ENCODE measurements around the gene GRIFIN. TPM values are rescaled to one million over a fixed set of nuclear protein-coding genes. Genes with fewer than 3 reads are reported as not detected.

Gene GRIFIN
- total RNA-seq, 6 experiments from 2014 or later, result not detected

DNA sequence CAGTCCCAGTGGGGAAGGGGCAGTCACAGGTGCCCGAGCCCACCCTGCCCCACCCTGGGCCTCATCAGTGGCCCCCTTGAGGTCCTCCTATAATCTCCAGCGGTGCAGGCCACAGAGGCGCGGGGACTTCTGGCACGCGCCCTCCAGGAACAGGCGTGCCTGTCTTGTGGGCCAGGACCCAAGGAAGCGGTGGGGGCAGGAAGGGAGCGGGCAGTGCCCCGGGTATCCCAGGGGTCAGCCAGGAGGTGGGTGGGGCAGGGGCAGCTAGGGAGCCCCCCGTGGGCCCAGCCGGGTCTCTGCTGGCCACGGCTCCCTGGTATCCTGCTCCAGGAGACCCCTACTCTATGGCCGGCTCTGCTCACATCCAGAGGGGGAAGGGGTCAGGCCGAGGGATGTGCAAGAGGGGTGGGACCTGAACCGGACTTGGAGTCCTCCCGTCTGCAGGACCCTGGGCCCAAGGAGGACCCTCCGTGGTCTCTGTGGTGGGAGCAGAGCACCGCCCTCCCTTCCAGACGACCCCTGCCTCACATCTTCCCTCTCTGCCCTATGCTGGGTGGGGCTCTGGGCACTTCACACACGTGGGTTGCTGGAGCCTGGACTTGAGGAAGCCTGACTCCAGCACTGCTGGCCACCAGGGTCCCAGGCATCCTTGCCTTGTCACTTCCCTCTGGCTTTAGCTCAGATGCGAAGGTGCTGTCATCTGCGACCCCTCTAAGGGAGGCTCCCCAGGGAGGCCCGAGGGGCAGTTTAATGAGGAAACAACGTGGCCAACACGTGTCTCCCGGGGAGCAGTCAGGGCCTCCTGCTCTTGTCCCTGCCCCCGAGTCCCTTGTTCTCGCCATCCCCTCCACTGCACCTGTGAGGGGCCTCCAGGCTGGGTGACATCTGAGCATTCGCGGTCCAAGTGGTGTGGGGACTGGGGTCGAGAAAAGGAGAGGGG, 18.3 kb upstream of the GRIFIN start:
- DNase-seq, result no peak
- H3K4me1 Mint-ChIP-seq (ENCODE audit: low read depth), result peaks cover 12% of the 10 kb centered on the region
- peaks cover 9% of the 10 kb centered on the region; the same call in 1 of the 2 replicates for H3K9me3 Mint-ChIP-seq
- H3K27me3 Mint-ChIP-seq (ENCODE audit: insufficient read depth), result peaks cover 9% of the 10 kb centered on the region
- H3K36me3 Mint-ChIP-seq (ENCODE audit: low read depth), result peaks cover 6% of the 10 kb centered on the region; the same call in 1 of the 2 replicates
- TF ChIP-seq, protein P1, sequence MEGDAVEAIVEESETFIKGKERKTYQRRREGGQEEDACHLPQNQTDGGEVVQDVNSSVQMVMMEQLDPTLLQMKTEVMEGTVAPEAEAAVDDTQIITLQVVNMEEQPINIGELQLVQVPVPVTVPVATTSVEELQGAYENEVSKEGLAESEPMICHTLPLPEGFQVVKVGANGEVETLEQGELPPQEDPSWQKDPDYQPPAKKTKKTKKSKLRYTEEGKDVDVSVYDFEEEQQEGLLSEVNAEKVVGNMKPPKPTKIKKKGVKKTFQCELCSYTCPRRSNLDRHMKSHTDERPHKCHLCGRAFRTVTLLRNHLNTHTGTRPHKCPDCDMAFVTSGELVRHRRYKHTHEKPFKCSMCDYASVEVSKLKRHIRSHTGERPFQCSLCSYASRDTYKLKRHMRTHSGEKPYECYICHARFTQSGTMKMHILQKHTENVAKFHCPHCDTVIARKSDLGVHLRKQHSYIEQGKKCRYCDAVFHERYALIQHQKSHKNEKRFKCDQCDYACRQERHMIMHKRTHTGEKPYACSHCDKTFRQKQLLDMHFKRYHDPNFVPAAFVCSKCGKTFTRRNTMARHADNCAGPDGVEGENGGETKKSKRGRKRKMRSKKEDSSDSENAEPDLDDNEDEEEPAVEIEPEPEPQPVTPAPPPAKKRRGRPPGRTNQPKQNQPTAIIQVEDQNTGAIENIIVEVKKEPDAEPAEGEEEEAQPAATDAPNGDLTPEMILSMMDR (IDR thresholded peaks at IDR 0.05), result no peak
- no peak overlapping the region for H3K27ac Mint-ChIP-seq
- H3K4me3 Mint-ChIP-seq, result no peak overlapping the region

DNA sequence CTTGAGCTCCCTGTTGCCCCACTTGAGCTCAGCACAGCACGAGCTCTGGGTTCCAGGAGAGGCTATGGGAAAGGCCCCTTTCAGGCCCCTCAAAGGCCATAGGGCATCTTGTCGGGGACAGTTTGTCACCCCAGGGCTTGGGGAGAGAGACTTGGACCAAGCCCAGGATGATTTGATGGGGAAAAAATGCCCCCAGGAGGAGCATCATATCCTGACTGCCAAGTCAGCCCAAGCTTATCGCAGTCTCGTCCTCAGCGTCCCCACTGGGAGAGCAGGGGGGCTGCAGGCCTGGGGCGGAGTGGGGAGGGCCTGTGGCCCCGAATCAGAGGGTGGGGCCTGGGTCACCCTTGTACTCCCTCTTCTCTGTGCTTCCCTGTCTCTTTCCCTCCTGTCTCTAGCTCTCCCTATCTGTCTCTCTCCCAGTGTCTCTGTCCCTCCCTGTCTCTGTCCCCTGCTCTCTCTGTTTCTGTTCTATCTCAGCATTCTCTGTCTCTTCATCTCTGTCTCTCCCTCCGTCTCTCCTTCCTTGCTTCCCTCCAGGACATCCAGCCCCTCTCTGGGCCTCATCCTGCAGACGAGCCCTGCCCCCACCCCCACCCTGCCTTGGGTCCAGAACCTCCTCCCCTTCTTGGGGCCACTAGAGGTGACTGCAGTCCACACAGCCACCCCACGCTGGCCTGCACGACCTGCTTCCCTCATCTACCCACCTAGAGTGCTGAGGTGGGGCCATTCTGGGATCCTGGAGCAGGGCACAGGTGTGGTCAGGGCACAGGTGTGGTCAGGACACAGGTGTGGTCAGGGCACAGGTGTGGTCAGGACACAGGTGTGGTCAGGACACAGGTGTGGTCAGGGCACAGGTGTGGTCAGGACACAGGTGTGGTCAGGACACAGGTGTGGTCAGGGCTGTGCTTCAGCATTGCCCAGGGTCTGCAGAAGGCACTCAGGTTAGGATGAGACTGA, 17.3 kb upstream of the GRIFIN start:
- Mint-ChIP-seq H3K27ac (peak overlapping the region; percentile 73; the same call in 1 of the 2 replicates), H3K4me3 (peak overlapping the region; percentile 55), H3K9me3 (peaks cover 9% of the 10 kb centered on the region; the same call in 1 of the 2 replicates), H3K27me3 (ENCODE audit: insufficient read depth) (peaks cover 5% of the 10 kb centered on the region), H3K36me3 (ENCODE audit: low read depth) (peaks cover 6% of the 10 kb centered on the region; the same call in 1 of the 2 replicates), H3K4me1 (ENCODE audit: low read depth) (peaks cover 14% of the 10 kb centered on the region)
- TF ChIP-seq, protein P1 (IDR thresholded peaks at IDR 0.05), result no peak
- no peak for DNase-seq

DNA sequence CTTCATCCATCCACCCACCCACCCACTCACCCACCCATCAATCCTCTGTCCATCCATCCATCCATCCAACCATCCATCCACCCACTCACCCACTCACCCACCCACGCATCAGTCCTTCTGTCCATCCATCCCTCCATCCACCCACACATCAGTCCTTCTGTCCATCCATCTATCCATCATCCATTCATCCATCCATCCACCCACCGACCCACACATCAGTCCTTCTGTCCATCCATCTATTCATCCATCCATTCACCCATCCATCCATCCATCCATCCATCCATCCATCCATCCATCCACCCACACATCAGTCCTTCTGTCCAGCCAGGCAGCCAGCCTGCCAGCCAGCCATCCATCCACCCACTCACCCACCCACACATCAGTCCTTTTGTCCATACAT, 15.8 kb upstream of the GRIFIN start:
- H3K4me3 Mint-ChIP-seq, result no peak overlapping the region
- TF ChIP-seq, protein P1 (IDR thresholded peaks at IDR 0.05), result no peak
- H3K9me3 Mint-ChIP-seq, result peaks cover 9% of the 10 kb centered on the region; the same call in 1 of the 2 replicates
- H3K27ac Mint-ChIP-seq, result no peak overlapping the region
- DNase-seq, result no peak
- peaks cover 6% of the 10 kb centered on the region; the same call in 1 of the 2 replicates for H3K36me3 Mint-ChIP-seq (ENCODE audit: low read depth)
- peaks cover 6% of the 10 kb centered on the region for H3K27me3 Mint-ChIP-seq (ENCODE audit: insufficient read depth)
- H3K4me1 Mint-ChIP-seq (ENCODE audit: low read depth), result peaks cover 17% of the 10 kb centered on the region

DNA sequence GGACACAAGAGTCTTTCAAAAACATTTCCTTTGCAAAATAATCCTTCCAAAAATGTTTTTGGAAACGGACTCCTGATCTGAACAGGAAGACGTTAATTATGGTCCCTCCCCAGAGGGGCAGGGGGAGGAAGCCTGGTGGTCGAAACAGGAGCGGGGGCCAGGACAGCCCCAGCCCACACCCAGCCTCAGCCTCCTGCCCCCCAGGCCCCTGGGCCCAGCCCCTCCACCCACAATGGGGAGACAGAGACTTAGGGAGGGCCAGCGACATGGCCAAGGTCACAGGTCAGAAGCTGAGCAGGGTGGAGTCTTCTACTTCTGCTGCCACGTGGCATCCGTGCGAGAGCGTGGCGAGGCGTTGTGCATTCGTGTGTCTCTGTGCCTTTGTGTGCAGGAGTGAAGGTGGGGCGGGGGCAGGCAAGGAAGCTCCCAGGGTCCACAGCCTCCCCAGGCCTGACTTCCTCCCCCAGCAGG, 14.0 kb upstream of the GRIFIN start:
- no peak overlapping the region for H3K27ac Mint-ChIP-seq
- H3K9me3 Mint-ChIP-seq, result peaks cover 9% of the 10 kb centered on the region; the same call in 1 of the 2 replicates

More for the DNA sequence above, 14.0 kb upstream of the GRIFIN start:
- H3K27me3 Mint-ChIP-seq (ENCODE audit: insufficient read depth), result peaks cover 6% of the 10 kb centered on the region
- no peak overlapping the region for H3K4me3 Mint-ChIP-seq
- H3K4me1 Mint-ChIP-seq (ENCODE audit: low read depth), result peaks cover 17% of the 10 kb centered on the region
- H3K36me3 Mint-ChIP-seq (ENCODE audit: low read depth), result peaks cover 6% of the 10 kb centered on the region; the same call in 1 of the 2 replicates
- TF ChIP-seq, protein P1 (IDR thresholded peaks at IDR 0.05), result no peak
- no peak for DNase-seq
